GM20431 (cell line): ENCODE data around the gene PRRX2.
"Not testable (repeated sequence)": the region's sequence is repeated elsewhere in the genome, so short reads cannot be mapped to it uniquely, and the experiment has no call there.

Experiments used
- in situ Hi-C: fragments of 300-500 bp; cut with MseI, MboI; formaldehyde crosslinking; loops from one replicate; pipeline ENCODE4 v1.15.0; 2020; ENCODE audit warnings: low sequenced_read_pairs; ENCODE audit not compliant: unreplicated experiment

Gene PRRX2

GRCh38 chr9:129635099-129636065 lies 30.1 kb upstream of the PRRX2 start:
- in situ Hi-C loops: no loop called here

GRCh38 chr9:129636343-129636742 lies 29.1 kb upstream of the PRRX2 start:
- in situ Hi-C loops: not testable (repeated sequence)

DNA sequence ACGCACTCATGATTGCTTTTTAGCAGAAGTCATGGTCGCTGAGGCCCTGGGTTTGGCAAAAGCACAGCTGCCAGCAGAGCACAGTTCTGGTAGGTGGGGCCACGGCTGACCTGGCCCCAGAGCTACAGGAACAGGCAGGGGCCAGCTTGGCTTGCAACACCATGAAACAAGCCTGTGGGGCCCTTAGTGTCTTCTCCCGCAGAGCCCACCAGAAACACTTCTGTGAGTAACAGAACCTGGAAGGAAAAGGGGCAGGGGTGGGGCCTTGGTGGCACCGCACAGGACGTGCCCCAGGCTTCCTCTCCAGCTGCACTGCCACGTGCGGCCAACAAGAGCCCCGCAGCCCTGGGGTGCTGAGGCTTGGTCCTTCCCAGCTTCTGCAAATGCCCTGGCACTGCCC lies 28.3 kb upstream of the PRRX2 start:
- in situ Hi-C loops: no loop called here

DNA sequence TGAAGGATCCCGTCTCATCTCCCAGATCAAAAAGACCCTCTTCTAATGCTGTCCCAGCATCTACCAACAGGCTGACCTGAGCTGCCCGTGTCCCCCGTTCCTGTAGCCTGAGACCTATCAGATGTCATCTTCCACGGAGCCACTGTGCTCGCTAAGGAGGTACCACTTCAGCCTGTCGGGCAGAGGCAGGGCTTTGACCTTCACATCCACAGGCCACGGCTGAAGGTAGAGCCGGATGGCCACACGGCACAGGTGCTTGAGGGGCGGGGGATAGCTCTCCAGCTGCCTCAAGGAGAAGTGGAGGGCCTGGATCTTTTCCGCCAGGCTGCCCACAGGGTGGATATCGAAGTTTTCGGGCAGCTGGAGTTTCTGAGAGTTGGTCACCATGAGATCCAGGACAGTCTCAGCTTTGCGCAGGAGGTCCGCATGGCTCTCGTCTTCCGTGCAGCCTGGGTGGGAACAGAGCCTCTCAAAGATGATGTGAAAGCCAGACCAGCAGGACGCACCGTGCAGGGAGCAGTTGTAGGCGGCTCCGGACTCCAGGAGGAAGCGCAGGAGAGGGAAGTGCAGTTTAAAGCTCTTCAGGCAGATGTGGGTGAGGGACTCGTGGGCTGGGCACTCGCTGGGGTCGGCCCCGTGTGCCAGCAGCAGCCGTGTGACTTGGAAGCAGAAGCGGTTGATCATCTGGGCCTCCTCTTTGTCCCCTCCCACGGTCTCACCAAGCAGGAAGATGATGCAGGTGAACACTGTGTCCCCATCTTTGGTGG lies 27.6 kb upstream of the PRRX2 start:
- in situ Hi-C loops: no loop called here

- in situ Hi-C loops: no loop called here
Measured at GRCh38 chr9:129639034-129639630, 26.3 kb upstream of the PRRX2 start.

GRCh38 chr9:129639756-129640085 lies 25.7 kb upstream of the PRRX2 start:
- in situ Hi-C loops: loop anchor here (10.0 kb wide), 1 partner anchor 145 kb away; no protein-coding TSS in a partner anchor

GRCh38 chr9:129640086-129640870 lies 25.2 kb upstream of the PRRX2 start:
- in situ Hi-C loops: loop anchor here (10.0 kb wide), 1 partner anchor 145 kb away; no protein-coding TSS in a partner anchor

DNA sequence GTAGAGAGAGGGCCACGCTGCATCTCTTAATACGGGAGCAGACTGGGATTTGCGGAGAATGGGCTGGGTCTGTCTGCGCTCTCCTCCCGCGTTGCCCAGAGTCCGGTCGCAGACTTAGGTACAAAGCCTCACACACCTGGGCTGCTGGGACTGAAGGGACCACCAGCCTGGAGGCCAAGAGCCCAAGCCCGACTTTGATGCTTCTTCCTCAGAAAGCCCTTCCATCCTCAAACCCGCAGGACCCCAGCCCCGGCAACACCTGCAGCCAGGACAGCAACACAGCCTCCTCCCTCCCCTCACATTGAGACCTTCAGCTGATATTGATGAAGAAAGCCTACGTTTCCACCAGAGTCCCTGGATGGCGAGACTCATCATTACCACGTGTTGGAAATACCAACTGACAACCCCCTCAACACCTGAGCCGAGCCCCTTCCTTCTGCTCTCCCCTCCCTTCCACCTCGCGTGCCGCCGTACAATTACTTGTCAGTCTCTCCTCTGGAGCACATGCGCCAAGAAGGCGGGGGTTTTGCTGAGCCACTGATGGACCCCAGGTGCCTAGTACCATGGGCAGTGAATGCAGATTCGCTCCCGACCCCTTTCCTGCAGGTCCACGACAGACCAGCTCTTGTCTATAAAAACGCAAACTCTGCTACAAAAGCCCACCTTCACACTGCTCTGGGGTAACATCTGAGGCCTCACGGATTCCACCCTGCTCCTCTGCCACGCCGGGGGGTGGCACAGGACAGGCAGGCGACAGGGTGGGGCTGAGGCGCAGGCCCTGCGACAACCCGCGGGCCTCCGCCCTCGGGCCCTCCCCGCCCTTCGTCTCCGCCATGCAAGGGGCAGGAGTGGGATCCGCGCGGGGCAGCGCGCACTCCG lies 24.3 kb upstream of the PRRX2 start:
- in situ Hi-C loops: loop anchor here (10.0 kb wide), 1 partner anchor 144 kb away; no protein-coding TSS in a partner anchor

- in situ Hi-C loops: loop anchor here (10.0 kb wide), 1 partner anchor 143 kb away; no protein-coding TSS in a partner anchor
Measured at GRCh38 chr9:129641750-129642585, 23.5 kb upstream of the PRRX2 start, which contains the start of gene ASB6. Gene ASB6 (minus strand): TSS chr9:129642151. CDS start chr9:129641999, 152 bp downstream.

DNA sequence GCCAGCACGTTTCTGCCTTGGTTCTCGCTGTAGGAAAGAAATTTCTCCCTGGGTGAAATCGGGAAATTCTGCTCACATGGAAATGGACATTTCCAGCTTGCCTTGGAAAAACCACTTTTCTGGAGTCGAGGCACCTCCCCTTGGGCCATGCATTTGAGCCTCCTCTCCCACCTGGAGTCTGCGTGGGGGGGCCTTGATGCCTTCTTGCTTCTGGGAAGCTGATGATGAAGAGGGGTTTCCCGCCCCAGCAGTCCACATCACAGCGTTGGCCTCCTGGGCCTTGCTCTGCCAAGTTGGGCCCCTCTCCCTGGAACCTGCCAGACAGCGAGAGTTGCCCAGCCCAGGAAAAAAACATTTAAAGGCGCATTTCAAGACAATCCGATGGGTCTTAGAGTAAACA lies 21.7 kb upstream of the PRRX2 start:
- in situ Hi-C loops: loop anchor here (10.0 kb wide), 1 partner anchor 141 kb away; no protein-coding TSS in a partner anchor

GRCh38 chr9:129644365-129644764 lies 21.1 kb upstream of the PRRX2 start:
- in situ Hi-C loops: loop anchor here (10.0 kb wide), 1 partner anchor 140 kb away; no protein-coding TSS in a partner anchor

GRCh38 chr9:129644902-129645301 lies 20.5 kb upstream of the PRRX2 start:
- in situ Hi-C loops: loop anchor here (10.0 kb wide), 1 partner anchor 140 kb away; no protein-coding TSS in a partner anchor

GRCh38 chr9:129646252-129646651 lies 19.2 kb upstream of the PRRX2 start:
- in situ Hi-C loops: loop anchor here (10.0 kb wide), 1 partner anchor 139 kb away; no protein-coding TSS in a partner anchor

DNA sequence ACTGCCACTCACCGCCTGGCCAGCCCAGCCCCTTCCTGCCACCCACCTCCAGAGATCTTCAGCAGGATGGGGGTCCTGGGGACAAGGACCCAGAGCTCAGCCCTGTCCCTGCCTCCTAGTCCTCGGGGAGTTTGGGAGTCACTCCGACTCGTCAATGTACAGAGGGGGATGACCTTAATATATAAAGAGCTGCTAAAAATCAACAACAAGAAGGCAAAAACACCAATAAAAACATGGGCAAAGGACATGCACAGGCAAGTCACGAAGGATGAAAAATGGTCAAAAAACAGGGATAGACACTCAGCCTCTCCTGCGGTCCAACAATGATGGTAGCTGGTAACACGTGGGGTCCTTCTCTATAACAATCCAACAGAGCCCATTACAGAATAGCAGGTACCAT lies 18.8 kb upstream of the PRRX2 start:
- in situ Hi-C loops: loop anchor here (10.0 kb wide), 1 partner anchor 138 kb away; no protein-coding TSS in a partner anchor

GRCh38 chr9:129647635-129648034 lies 17.8 kb upstream of the PRRX2 start:
- in situ Hi-C loops: loop anchor here (10.0 kb wide), 1 partner anchor 137 kb away; no protein-coding TSS in a partner anchor

DNA sequence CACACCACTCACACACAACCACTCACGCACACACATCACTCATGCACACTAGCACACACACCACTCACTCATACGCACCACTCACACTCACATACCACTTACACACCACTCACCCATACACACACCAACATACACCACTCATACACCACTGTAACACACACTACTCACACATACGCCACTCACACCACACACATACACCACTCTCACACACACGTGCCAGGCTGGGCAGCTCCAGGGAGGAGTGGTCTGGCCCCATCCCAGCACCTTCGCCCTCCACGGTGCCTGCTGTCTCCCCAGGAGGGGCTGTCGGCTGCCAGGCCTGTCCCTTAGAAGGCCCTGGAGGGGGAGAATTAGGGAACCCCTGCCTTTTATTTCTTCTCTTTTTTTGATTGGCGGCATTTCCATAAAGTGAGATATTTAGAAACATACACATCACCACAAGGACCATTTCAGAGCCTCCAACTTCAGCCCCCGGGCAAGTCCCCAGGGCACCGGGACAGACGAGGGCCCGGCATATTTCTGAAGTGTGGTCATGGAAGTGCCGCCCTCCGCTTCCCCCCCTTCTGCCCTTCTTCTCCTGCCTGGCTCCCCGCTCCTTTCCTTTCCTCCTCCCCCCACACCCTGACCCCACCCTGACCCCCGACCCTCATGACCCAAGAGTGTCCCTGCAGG lies 17.2 kb upstream of the PRRX2 start:
- in situ Hi-C loops: loop anchor here (10.0 kb wide), 1 partner anchor 137 kb away; no protein-coding TSS in a partner anchor

DNA sequence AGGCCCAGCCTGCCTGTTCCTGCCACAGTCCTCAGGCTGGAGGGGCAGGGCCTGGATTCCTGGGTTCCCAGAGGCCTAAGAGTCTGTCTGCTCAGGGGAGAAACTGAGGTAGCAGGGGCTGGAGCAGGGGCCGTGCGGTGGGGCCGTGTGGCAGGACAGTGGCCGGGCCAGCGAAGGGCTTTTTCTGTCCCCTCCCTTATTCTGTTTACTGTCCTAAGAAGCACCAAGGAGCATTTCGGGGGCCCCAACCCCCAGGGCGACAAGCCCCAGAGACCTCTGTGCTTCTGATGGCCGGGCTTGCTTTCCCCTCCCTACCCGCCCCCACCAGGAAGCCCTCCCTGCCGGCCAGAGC lies 16.7 kb upstream of the PRRX2 start:
- in situ Hi-C loops: loop anchor here (10.0 kb wide), 1 partner anchor 136 kb away; no protein-coding TSS in a partner anchor
